HG03457 (cell line): ENCODE results near the gene SCART1.
"Not testable (repeated sequence)": the region's sequence is repeated elsewhere in the genome, so short reads cannot be mapped to it uniquely, and the experiment has no call there.

Source experiments
- ATAC-seq: cut with Tn5 transposase; IDR thresholded peaks from one replicate; pipeline ENCODE4 v1.9.1; 2021; ENCODE audit warnings: moderate number of reproducible peaks; ENCODE audit not compliant: unreplicated experiment

Gene SCART1

GRCh38 chr10:133511408-133511807, 57.7 kb downstream of the SCART1 start:
- ATAC-seq: no peak

DNA sequence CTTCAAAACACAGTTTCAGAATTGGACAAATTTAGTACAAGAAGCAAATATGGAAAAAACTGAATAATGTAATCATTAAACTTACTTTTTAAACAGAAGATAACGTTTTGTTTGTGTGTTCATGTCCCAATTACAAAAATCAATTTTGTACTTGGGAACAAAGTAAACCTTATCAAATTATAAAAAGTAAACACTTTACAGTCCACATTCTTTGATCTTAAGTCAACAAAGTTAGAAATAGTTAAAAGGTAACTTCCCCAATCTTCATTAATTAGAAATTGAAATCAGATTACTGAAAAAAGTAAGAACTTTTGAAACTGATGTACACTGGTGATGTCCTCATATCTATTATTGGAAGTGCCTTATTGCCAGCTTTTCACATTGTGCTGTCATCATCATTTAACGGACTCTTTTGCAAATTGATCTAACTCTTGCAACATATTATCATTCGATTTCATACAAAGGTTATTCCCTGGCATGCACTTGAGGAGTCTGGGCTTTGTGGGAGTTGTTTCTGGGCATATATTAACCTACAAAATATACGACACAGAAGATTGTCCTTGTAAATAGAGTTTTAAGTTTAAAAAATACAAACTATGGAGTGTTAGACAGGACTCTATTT, 58.3 kb downstream of the SCART1 start:
- ATAC-seq: no peak

DNA sequence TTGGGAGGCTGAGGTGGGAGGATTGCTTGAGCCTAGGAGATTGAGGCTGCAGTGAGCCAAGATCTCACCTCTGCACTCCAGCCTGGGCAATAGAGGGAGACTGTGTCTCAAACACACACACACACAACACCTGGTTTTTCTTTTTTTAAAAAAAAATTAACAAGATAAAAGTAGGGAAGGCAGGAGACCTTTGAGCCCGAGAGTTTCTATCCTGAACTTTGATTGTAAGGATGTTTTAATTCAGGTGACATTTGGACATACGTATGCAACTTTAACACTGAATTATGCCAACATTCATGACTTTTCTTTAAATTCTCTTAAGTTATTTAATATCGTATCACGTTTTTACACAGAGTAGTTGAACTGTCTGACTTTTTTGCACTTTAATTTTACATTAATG, 61.7 kb downstream of the SCART1 start:
- no peak for ATAC-seq

GRCh38 chr10:133516057-133516456, 62.3 kb downstream of the SCART1 start:
- no peak for ATAC-seq

GRCh38 chr10:133518517-133518916, 64.8 kb downstream of the SCART1 start:
- not testable (repeated sequence) for ATAC-seq
